Left ventricle myocardium inferior (tissue), 1 donor: Measurements from ENCODE around the gene MTX3. TPM values are rescaled to one million over a fixed set of nuclear protein-coding genes. Genes with fewer than 3 reads are reported as not detected.

ENCODE experiments used
- DNase-seq: peaks from one replicate; pipeline ENCODE4 v3.0.0-alpha.2; 2020
- H3K27ac ChIP-seq: fragments of 200-600 bp; replicated peaks from 2 replicates; pipeline ENCODE4 v1.8.0; 2021
- H3K27me3 ChIP-seq: fragments of 200-600 bp; 2 replicates; pipeline ENCODE4 v1.8.0; 2021; ENCODE audit warnings: low read depth
- H3K36me3 ChIP-seq: fragments of 200-600 bp; 2 replicates; pipeline ENCODE4 v1.8.0; 2021
- H3K4me1 ChIP-seq: fragments of 200-600 bp; 2 replicates; pipeline ENCODE4 v1.8.0; 2021
- H3K4me3 ChIP-seq: fragments of 200-600 bp; 2 replicates; pipeline ENCODE4 v1.8.0; 2021; ENCODE audit warnings: mild to moderate bottlenecking, moderate library complexity
- H3K9me3 ChIP-seq: fragments of 200-600 bp; replicated peaks from 2 replicates; pipeline ENCODE4 v1.8.0; 2021
- CTCF ChIP-seq: fragments of 200-600 bp; IDR thresholded peaks from 2 replicates; pipeline ENCODE4 v1.8.0; 2021; ENCODE audit warnings: antibody characterized with exemption, mild to moderate bottlenecking, borderline replicate concordance
- intact Hi-C: fragments of 100-400 bp; cut with micrococcal nuclease; formaldehyde crosslinking; loops from one replicate; pipeline ENCODE4 v1.11.0; 2022
- total RNA-seq: library from RNA; stranded (reverse); fragmentation: NEBNext Ultra II Directional; extraction: Animal tissue kit (Norgen Biotek cat#: 25700); gene quantifications from one replicate; pipeline ENCODE4 v1.2.1, GENCODE V29; 2021
- donor health status: DM: no; HTN: yes; CAD: no; lungs with severe emphysema.

The MTX3 gene
- total RNA-seq, 1 donor from 2014 or later, result 10.4 TPM

GRCh38 chr5:79983618-79984017, 7.4 kb downstream of the MTX3 start:
- no peak for TF ChIP-seq CTCF
- DNase-seq, result no peak
- no peak overlapping the region for H3K4me3 ChIP-seq
- peaks cover 98% of the 10 kb centered on the region for H3K36me3 ChIP-seq
- H3K27ac ChIP-seq, result no peak overlapping the region
- no peaks in the 10 kb centered on the region for H3K9me3 ChIP-seq
- intact Hi-C loops, result no loop called here
- H3K27me3 ChIP-seq, result no peaks in the 10 kb centered on the region
- no peaks in the 10 kb centered on the region for H3K4me1 ChIP-seq

GRCh38 chr5:79982136-79982535, 8.9 kb downstream of the MTX3 start:
- Histone ChIP-seq H3K36me3 (peaks cover 96% of the 10 kb centered on the region), H3K9me3 (no peaks in the 10 kb centered on the region)
- intact Hi-C loops, result no loop called here

GRCh38 chr5:79976759-79977515, 14.1 kb downstream of the MTX3 start:
- no peaks in the 10 kb centered on the region for H3K4me1 ChIP-seq
- no peak overlapping the region for H3K4me3 ChIP-seq
- intact Hi-C loops, result no loop called here
- no peak overlapping the region for H3K27ac ChIP-seq
- no peaks in the 10 kb centered on the region for H3K9me3 ChIP-seq
- no peak for TF ChIP-seq CTCF
- H3K36me3 ChIP-seq, result peaks cover 57% of the 10 kb centered on the region
- DNase-seq, result no peak
- H3K27me3 ChIP-seq, result no peaks in the 10 kb centered on the region

More at GRCh38 chr5:79982136-79982535, 8.9 kb downstream of the MTX3 start:
- no peak overlapping the region for H3K27ac ChIP-seq
- no peak for TF ChIP-seq CTCF
- no peaks in the 10 kb centered on the region for H3K4me1 ChIP-seq
- H3K4me3 ChIP-seq, result no peak overlapping the region
- no peak for DNase-seq
- H3K27me3 ChIP-seq, result no peaks in the 10 kb centered on the region

- peaks cover 43% of the 10 kb centered on the region for H3K36me3 ChIP-seq
- DNase-seq, result no peak
- H3K4me3 ChIP-seq, result no peak overlapping the region
- H3K4me1 ChIP-seq, result no peaks in the 10 kb centered on the region
- TF ChIP-seq CTCF, result no peak
- no peak overlapping the region for H3K27ac ChIP-seq
- H3K27me3 ChIP-seq, result no peaks in the 10 kb centered on the region
- H3K9me3 ChIP-seq, result no peaks in the 10 kb centered on the region
- intact Hi-C loops, result no loop called here
Observed at GRCh38 chr5:79975422-79975821, 15.6 kb downstream of the MTX3 start.

GRCh38 chr5:79974886-79975285, 16.2 kb downstream of the MTX3 start:
- no peaks in the 10 kb centered on the region for H3K27me3 ChIP-seq
- H3K36me3 ChIP-seq, result peaks cover 38% of the 10 kb centered on the region
- no peak for TF ChIP-seq CTCF
- H3K9me3 ChIP-seq, result no peaks in the 10 kb centered on the region
- no peak overlapping the region for H3K4me3 ChIP-seq
- intact Hi-C loops, result no loop called here
- H3K27ac ChIP-seq, result no peak overlapping the region
- H3K4me1 ChIP-seq, result no peaks in the 10 kb centered on the region
- no peak for DNase-seq
